Activated CD4-positive, alpha-beta T cell treated with anti-CD3 and anti-CD28 coated beads for 4 hours (primary cell): ENCODE measurements around the gene DRC7.
"Not testable (repeated sequence)": the region's sequence is repeated elsewhere in the genome, so short reads cannot be mapped to it uniquely, and the experiment has no call there.

Experiments used
- DNase-seq, 2 donors: peaks; one replicate each; pipeline ENCODE4 v3.0.0-alpha.2; 2020

Gene DRC7

GRCh38 chr16:57769541-57770145, 75.0 kb downstream of the DRC7 start:
- no peak for DNase-seq

- DNase-seq = no peak
Measured at GRCh38 chr16:57770361-57770760, 75.8 kb downstream of the DRC7 start.

GRCh38 chr16:57771141-57771785, 76.7 kb downstream of the DRC7 start:
- no peak for DNase-seq

- DNase-seq = no peak
Measured at GRCh38 chr16:57773019-57773418, 78.4 kb downstream of the DRC7 start.

GRCh38 chr16:57773655-57774295, 79.2 kb downstream of the DRC7 start:
- no peak for DNase-seq

GRCh38 chr16:57774705-57775285, 80.2 kb downstream of the DRC7 start:
- DNase-seq = no peak

- no peak for DNase-seq
Measured at GRCh38 chr16:57775661-57776469, 81.3 kb downstream of the DRC7 start.

GRCh38 chr16:57778658-57779057, 84.1 kb downstream of the DRC7 start:
- DNase-seq = no peak

GRCh38 chr16:57779836-57780235, 85.2 kb downstream of the DRC7 start:
- DNase-seq = not testable (repeated sequence)

GRCh38 chr16:57781349-57781740, 86.7 kb downstream of the DRC7 start:
- no peak for DNase-seq
